ENCODE results near the gene STAT3. TPM values are rescaled to one million over a fixed set of nuclear protein-coding genes. Genes with fewer than 3 reads are reported as not detected.
A peak's percentile ranks its signal among the peaks of the same experiment; 100 is the strongest.

The STAT3 gene
- total RNA-seq, 2 experiments from 2014 or later = 276 to 286 TPM

GRCh38 chr17:42277342-42277712 lies 110.9 kb downstream of the STAT3 start:
- Mint-ChIP-seq H3K36me3 (ENCODE audit: low read depth) (peaks cover 27% of the 10 kb centered on the region), H3K27me3 (no peaks in the 10 kb centered on the region), H3K4me1 (ENCODE audit: low read depth) (peaks cover 29% of the 10 kb centered on the region), H3K27ac (peak overlapping the region; percentile 80), H3K9me3 (no peaks in the 10 kb centered on the region), H3K4me3 (peak overlapping the region; percentile 72)
- intact Hi-C loops (cut with micrococcal nuclease) = loop anchor here (5.0 kb wide), 1 partner anchor 55 kb away; no protein-coding TSS in a partner anchor
- POLR2A ChIA-PET = interaction anchor here (0.6 to 5.0 kb wide), 9 partner anchors 8 to 93 kb away, joined by 3 to 52 read pairs (median 4); partner anchors contain the start of gene STAT5A
- CTCF ChIA-PET = interaction anchor here (0.9 to 4.1 kb wide), 8 partner anchors 9 to 129 kb away, joined by 3 to 24 read pairs (median 4); partner anchors contain the start of genes GHDC and STAT5A
- ATAC-seq (no peak), DNase-seq (no peak)
- TF ChIP-seq CTCF (IDR thresholded peaks at IDR 0.05) = no peak

- peaks cover 28% of the 10 kb centered on the region for H3K36me3 Mint-ChIP-seq (ENCODE audit: low read depth)
- CTCF ChIA-PET = interaction anchor here (0.9 to 4.1 kb wide), 8 partner anchors 8 to 130 kb away, joined by 3 to 24 read pairs (median 4); partner anchors contain the start of genes GHDC and STAT5A
- H3K4me1 Mint-ChIP-seq (ENCODE audit: low read depth) = peaks cover 35% of the 10 kb centered on the region
- TF ChIP-seq CTCF (IDR thresholded peaks at IDR 0.05) = no peak
- intact Hi-C loops (cut with micrococcal nuclease) = loop anchor here (5.0 kb wide), 1 partner anchor 54 kb away; no protein-coding TSS in a partner anchor
- ATAC-seq (no peak), DNase-seq (peak; percentile 30)
- no peaks in the 10 kb centered on the region for H3K27me3 Mint-ChIP-seq
- POLR2A ChIA-PET = interaction anchor here (0.6 to 12.0 kb wide), 10 partner anchors 8 to 93 kb away, joined by 3 to 136 read pairs (median 4); partner anchors contain the start of gene STAT5A
- no peaks in the 10 kb centered on the region for H3K9me3 Mint-ChIP-seq
- H3K27ac Mint-ChIP-seq = peak overlapping the region; percentile 80
- H3K4me3 Mint-ChIP-seq = peak overlapping the region; percentile 72
Measured at GRCh38 chr17:42276609-42277341, 111.5 kb downstream of the STAT3 start.

- no peak for TF ChIP-seq CTCF (IDR thresholded peaks at IDR 0.05)
- ATAC-seq = peak; percentile 65
- Mint-ChIP-seq H3K9me3 (no peaks in the 10 kb centered on the region), H3K27me3 (no peaks in the 10 kb centered on the region), H3K27ac (peak within 1 kb of the TSS; percentile 96), H3K4me3 (peak within 1 kb of the TSS; percentile 97), H3K36me3 (ENCODE audit: low read depth) (peaks cover 28% of the 10 kb centered on the region), H3K4me1 (ENCODE audit: low read depth) (peaks cover 40% of the 10 kb centered on the region)
- peak; percentile 64 for DNase-seq
- ChIA-PET POLR2A (interaction anchor here (0.8 to 12.0 kb wide), 8 partner anchors 9 to 120 kb away, joined by 3 to 136 read pairs (median 8); partner anchors contain the start of gene STAT5A), CTCF (interaction anchor here (1.0 to 4.3 kb wide), 5 partner anchors 8 to 127 kb away, joined by 3 to 32 read pairs (median 3); no protein-coding TSS in a partner anchor)
- intact Hi-C loops (cut with micrococcal nuclease) = loop anchor here (5.0 kb wide), 1 partner anchor 54 kb away; no protein-coding TSS in a partner anchor
Measured at GRCh38 chr17:42276359-42276608, 112.0 kb downstream of the STAT3 start, which contains the start of gene STAT5B. Gene STAT5B, minus strand, starts transcription at chr17:42276391. Its CDS starts 44,264 bp downstream, at chr17:42232127.

GRCh38 chr17:42275527-42276358 lies 112.5 kb downstream of the STAT3 start:
- POLR2A ChIA-PET = interaction anchor here (0.8 to 12.0 kb wide), 14 partner anchors 9 to 128 kb away, joined by 3 to 136 read pairs (median 4); partner anchors contain the start of gene STAT5A
- intact Hi-C loops (cut with micrococcal nuclease) = loop anchor here (5.0 kb wide), 1 partner anchor 53 kb away; no protein-coding TSS in a partner anchor
- H3K36me3 Mint-ChIP-seq (ENCODE audit: low read depth) = peaks cover 30% of the 10 kb centered on the region

More at GRCh38 chr17:42275527-42276358, 112.5 kb downstream of the STAT3 start:
- no peaks in the 10 kb centered on the region for H3K27me3 Mint-ChIP-seq
- peak overlapping the region; percentile 96 for H3K27ac Mint-ChIP-seq
- no peak for TF ChIP-seq CTCF (IDR thresholded peaks at IDR 0.05)
- H3K4me1 Mint-ChIP-seq (ENCODE audit: low read depth) = peaks cover 43% of the 10 kb centered on the region
- DNase-seq (peak; percentile 53), ATAC-seq (peak; percentile 28)
- CTCF ChIA-PET = interaction anchor here (0.9 to 4.3 kb wide), 10 partner anchors 12 to 251 kb away, joined by 3 to 32 read pairs (median 3); no protein-coding TSS in a partner anchor
- peak overlapping the region; percentile 97 for H3K4me3 Mint-ChIP-seq
- no peaks in the 10 kb centered on the region for H3K9me3 Mint-ChIP-seq

Data from activated CD8-positive, alpha-beta T cell treated with anti-CD3 and anti-CD28 coated beads for 36 hours (primary cell).